Femur (tissue), 1 donor: ENCODE results near the gene UHRF1.
"Not testable (repeated sequence)": the region's sequence is repeated elsewhere in the genome, so short reads cannot be mapped to it uniquely, and the experiment has no call there.

ENCODE experiments used
- DNase-seq: peaks from one replicate; pipeline ENCODE4 v3.0.0-alpha.2; 2017

Gene UHRF1

GRCh38 chr19:4937060-4937459, 27.8 kb downstream of the UHRF1 start:
- DNase-seq: no peak

GRCh38 chr19:4938461-4938860, 29.2 kb downstream of the UHRF1 start:
- not testable (repeated sequence) for DNase-seq

GRCh38 chr19:4939466-4939865, 30.2 kb downstream of the UHRF1 start:
- DNase-seq: no peak

- DNase-seq: not testable (repeated sequence)
These were observed 32.4 kb downstream of the UHRF1 start for GRCh38 chr19:4941638-4942169.

GRCh38 chr19:4950650-4951049, 41.3 kb downstream of the UHRF1 start:
- not testable (repeated sequence) for DNase-seq

GRCh38 chr19:4951656-4952055, 42.4 kb downstream of the UHRF1 start:
- DNase-seq: no peak

- DNase-seq: no peak
These were observed 43.6 kb downstream of the UHRF1 start for GRCh38 chr19:4952945-4953344.

- not testable (repeated sequence) for DNase-seq
These were observed 45.2 kb downstream of the UHRF1 start for GRCh38 chr19:4954320-4955149.

GRCh38 chr19:4955274-4955673, 46.0 kb downstream of the UHRF1 start:
- no peak for DNase-seq

- no peak for DNase-seq
These were observed 48.7 kb downstream of the UHRF1 start for GRCh38 chr19:4957981-4958380.

- DNase-seq: no peak
These were observed 52.9 kb downstream of the UHRF1 start for GRCh38 chr19:4962085-4962619.

GRCh38 chr19:4965061-4965460, 55.8 kb downstream of the UHRF1 start:
- DNase-seq: no peak

GRCh38 chr19:4966591-4966990, 57.3 kb downstream of the UHRF1 start:
- DNase-seq: no peak

- DNase-seq: no peak
These were observed 58.6 kb downstream of the UHRF1 start for GRCh38 chr19:4967738-4968461.

- peak; percentile 100 for DNase-seq
These were observed 59.4 kb downstream of the UHRF1 start, which contains the start of gene KDM4B for GRCh38 chr19:4968462-4969291. TSS of gene KDM4B (plus strand) at chr19:4969113. CDS start at chr19:5032891, 63,778 bp downstream.

- no peak for DNase-seq
These were observed 60.0 kb downstream of the UHRF1 start for GRCh38 chr19:4969292-4969771.

GRCh38 chr19:4969772-4970531, 60.7 kb downstream of the UHRF1 start:
- DNase-seq: no peak

- no peak for DNase-seq
These were observed 61.5 kb downstream of the UHRF1 start for GRCh38 chr19:4970558-4971423.

- no peak for DNase-seq
These were observed 62.1 kb downstream of the UHRF1 start for GRCh38 chr19:4971424-4971793.

GRCh38 chr19:4971816-4972495, 62.7 kb downstream of the UHRF1 start:
- DNase-seq: no peak
